Prostate gland (tissue), 2 donors: ENCODE measurements around the gene AP3B1. TPM values are rescaled to one million over a fixed set of nuclear protein-coding genes. Genes with fewer than 3 reads are reported as not detected.

ENCODE experiments used
- DNase-seq: peaks from one replicate; pipeline ENCODE4 v3.0.0-alpha.2; 2019; ENCODE audit warnings: low spot score
- H3K27ac ChIP-seq, 2 donors: fragments of 200-600 bp; sonication (generic); 2 replicates each; pipeline ENCODE4 v1.5.1; 2017 to 2019
- H3K27me3 ChIP-seq: fragments of 200-600 bp; sonication (generic); replicated peaks from 2 replicates; pipeline ENCODE4 v1.5.1; 2019; ENCODE audit not compliant: insufficient read depth
- H3K36me3 ChIP-seq, 2 donors: fragments of 200-600 bp; sonication (generic); 1 replicate in 1 of 2; 2 replicates in 1 of 2; pipeline versions ENCODE4 v1.5.1 to v1.8.1; 2017 to 2019
- H3K4me1 ChIP-seq: fragments of 200-600 bp; sonication (generic); replicated peaks from 2 replicates; pipeline ENCODE4 v1.5.1; 2019
- H3K4me3 ChIP-seq, 2 donors: fragments of 200-600 bp; sonication (generic); 2 replicates each; pipeline ENCODE4 v1.5.1; 2017 to 2019
- H3K9me3 ChIP-seq: fragments of 200-600 bp; sonication (generic); 2 replicates; pipeline ENCODE4 v1.5.1; 2017
- POLR2A ChIP-seq: fragments of 450-650 bp; IDR thresholded peaks from one replicate; pipeline ENCODE4 v1.6.1; 2016; ENCODE audit warnings: antibody characterized with exemption, mild to moderate bottlenecking
- POLR2AphosphoS5 ChIP-seq: sonication (generic); formaldehyde crosslinking; IDR thresholded peaks from one replicate; pipeline ENCODE4 v1.6.1; 2017; ENCODE audit warnings: antibody characterized with exemption
- WGBS: methylation state at CpG from one replicate; pipeline ENCODE4 v1.1.5; 2018; 5-methylcytosine and 5-hydroxymethylcytosine counted together
- intact Hi-C: fragments of 100-400 bp; cut with DNase I; formaldehyde crosslinking; loops from one replicate; pipeline ENCODE4 v1.14.2; 2022
- total RNA-seq, 2 donors: library from RNA; depleted of rRNA; stranded (reverse); fragments of >200 nt; gene quantifications; one replicate each; pipeline ENCODE4 v1.1.0, GENCODE V29; 2016
- TF ChIP-seq, protein P1 (sequence below), 4 experiments: fragments of 200-600 bp in 2 of 4; fragments of 450-650 bp in 2 of 4; sonication (generic) in 2 of 4; IDR thresholded peaks; 1 replicate in 3 of 4; 2 replicates in 1 of 4; pipeline ENCODE4 v1.5.1; 2016 to 2019; ENCODE audit warnings: antibody characterized with exemption in 4 of 4, mild to moderate bottlenecking in 2 of 4, moderate library complexity in 2 of 4

The AP3B1 gene
- total RNA-seq, 2 donors from 2014 or later, result 33.1 to 60.5 TPM

DNA sequence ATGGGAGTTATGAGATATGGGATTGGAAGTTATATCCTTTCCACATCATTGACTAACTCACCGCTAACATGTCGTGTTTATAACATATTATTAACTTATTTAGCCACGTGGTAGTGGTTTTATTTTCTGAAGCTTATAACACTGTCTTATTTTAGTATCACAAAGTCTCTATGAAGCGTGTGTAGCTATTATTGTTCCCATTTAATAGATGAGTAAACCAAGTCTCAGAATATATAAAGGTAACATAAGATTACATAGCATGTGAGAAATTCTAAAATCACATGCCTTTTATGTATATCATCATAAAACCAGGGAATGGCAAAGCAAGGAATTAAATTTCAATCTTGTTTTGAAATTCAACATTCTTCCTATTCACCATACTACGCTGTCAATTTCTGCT lies 15.3 kb downstream of the AP3B1 start:
- TF ChIP-seq, protein P1, sequence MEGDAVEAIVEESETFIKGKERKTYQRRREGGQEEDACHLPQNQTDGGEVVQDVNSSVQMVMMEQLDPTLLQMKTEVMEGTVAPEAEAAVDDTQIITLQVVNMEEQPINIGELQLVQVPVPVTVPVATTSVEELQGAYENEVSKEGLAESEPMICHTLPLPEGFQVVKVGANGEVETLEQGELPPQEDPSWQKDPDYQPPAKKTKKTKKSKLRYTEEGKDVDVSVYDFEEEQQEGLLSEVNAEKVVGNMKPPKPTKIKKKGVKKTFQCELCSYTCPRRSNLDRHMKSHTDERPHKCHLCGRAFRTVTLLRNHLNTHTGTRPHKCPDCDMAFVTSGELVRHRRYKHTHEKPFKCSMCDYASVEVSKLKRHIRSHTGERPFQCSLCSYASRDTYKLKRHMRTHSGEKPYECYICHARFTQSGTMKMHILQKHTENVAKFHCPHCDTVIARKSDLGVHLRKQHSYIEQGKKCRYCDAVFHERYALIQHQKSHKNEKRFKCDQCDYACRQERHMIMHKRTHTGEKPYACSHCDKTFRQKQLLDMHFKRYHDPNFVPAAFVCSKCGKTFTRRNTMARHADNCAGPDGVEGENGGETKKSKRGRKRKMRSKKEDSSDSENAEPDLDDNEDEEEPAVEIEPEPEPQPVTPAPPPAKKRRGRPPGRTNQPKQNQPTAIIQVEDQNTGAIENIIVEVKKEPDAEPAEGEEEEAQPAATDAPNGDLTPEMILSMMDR (IDR thresholded peaks at IDR 0.05), result no peak
- TF ChIP-seq POLR2A, result no peak
- TF ChIP-seq POLR2AphosphoS5, result no peak
- intact Hi-C loops, result no loop called here
- Histone ChIP-seq H3K9me3 (no peaks in the 10 kb centered on the region), H3K36me3 (no peaks in the 10 kb centered on the region), H3K4me1 (no peaks in the 10 kb centered on the region), H3K4me3 (no peak overlapping the region), H3K27ac (no peak overlapping the region), H3K27me3 (no peaks in the 10 kb centered on the region)
- DNase-seq, result no peak
- whole genome bisulfite sequencing, result 94% methylated on average over 5 of the region's 5 CpGs

DNA sequence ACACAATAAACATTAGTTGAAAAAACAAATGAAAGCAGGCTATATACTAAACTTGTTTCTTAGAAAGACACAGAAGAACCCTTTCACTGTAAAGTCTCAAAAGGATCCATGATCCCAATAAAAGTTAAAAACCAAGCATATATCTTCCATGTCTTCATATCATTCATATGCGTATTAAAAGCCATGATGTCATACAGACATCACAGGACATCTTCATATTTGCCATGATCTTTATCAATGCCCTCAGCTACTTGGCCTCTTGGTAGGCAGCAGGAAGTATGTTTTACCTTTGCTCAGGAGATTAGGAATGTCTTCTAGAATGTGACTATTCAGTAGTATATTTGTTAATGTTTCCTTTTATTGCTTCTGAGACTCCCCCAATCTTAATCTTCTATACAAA lies 16.8 kb downstream of the AP3B1 start:
- DNase-seq, result no peak
- Histone ChIP-seq H3K4me3 (no peak overlapping the region), H3K36me3 (no peaks in the 10 kb centered on the region), H3K27ac (no peak overlapping the region), H3K4me1 (no peaks in the 10 kb centered on the region), H3K9me3 (no peaks in the 10 kb centered on the region), H3K27me3 (no peaks in the 10 kb centered on the region)
- 100% methylated on average over 1 of the region's 1 CpG for WGBS
- intact Hi-C loops, result no loop called here
- no peak for TF ChIP-seq POLR2AphosphoS5
- TF ChIP-seq, protein P1 (IDR thresholded peaks at IDR 0.05), result no peak
- TF ChIP-seq POLR2A, result no peak

DNA sequence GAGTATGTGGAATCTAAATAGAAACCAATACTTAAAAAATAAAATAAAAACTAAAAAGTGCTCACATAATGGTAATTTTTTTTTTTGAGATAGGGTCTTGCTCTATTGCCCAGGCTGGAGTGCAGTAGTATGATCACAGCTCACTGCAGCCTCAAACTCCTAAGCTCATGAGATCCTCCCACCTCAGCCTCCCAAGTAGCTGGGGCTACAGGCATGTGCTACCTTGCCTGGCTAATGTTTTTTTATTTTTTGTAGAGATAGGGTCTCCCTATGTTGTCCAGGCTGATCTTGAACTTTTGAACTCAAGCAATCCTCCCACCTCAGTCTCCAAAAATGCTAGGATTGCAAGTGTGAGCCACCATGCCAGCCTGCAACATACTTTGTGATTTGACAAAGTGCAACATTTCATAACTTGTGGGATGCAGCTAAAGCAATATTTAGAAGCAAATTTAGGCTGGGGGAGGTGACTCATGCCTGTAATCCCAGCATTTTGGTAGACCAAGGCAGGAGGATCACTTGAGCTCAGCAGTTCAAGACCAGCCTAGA lies 18.4 kb downstream of the AP3B1 start:
- Histone ChIP-seq H3K36me3 (no peaks in the 10 kb centered on the region), H3K4me3 (no peak overlapping the region), H3K9me3 (no peaks in the 10 kb centered on the region), H3K27me3 (no peaks in the 10 kb centered on the region), H3K27ac (no peak overlapping the region), H3K4me1 (no peaks in the 10 kb centered on the region)
- intact Hi-C loops, result no loop called here
- TF ChIP-seq, protein P1 (IDR thresholded peaks at IDR 0.05), result no peak
- TF ChIP-seq POLR2A, result no peak
- TF ChIP-seq POLR2AphosphoS5, result no peak
- DNase-seq, result no peak

DNA sequence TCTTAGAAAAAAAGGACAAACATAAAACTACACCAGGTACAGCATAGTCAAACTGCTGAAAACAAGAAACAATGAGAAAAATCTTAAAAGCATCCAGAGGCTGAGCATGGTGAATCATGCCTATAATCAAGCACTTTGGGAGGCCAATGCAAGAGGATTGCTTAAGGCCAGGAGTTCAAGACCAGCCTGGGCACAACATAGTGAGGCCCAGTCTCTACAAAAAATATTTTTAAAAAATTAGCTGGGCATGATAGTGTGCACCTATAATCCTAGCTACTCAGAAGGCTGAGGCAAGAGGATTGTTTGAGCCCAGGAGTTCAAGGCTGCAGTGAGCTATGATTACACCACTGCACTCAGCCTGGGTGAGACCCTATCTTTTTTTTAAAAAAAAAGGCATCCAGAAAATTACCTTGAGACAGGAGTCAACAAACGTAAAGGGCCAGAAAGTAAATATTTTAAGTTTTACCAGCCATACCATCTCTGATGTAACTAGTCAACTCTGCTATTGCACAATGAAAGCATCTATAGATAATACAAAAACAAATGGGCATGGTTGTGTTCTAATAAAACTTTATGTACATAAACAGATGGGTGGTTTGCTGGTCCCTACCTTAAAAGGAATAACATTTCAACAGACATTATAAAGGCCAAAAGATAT lies 19.8 kb downstream of the AP3B1 start:
- Histone ChIP-seq H3K27ac (no peak overlapping the region), H3K27me3 (no peaks in the 10 kb centered on the region), H3K36me3 (no peaks in the 10 kb centered on the region), H3K4me1 (no peaks in the 10 kb centered on the region), H3K4me3 (no peak overlapping the region), H3K9me3 (no peaks in the 10 kb centered on the region)
- intact Hi-C loops, result no loop called here
- DNase-seq, result no peak
- no peak for TF ChIP-seq POLR2AphosphoS5
- no peak for TF ChIP-seq POLR2A
- TF ChIP-seq, protein P1 (IDR thresholded peaks at IDR 0.05), result no peak
- WGBS, result 100% methylated on average over 1 of the region's 1 CpG

DNA sequence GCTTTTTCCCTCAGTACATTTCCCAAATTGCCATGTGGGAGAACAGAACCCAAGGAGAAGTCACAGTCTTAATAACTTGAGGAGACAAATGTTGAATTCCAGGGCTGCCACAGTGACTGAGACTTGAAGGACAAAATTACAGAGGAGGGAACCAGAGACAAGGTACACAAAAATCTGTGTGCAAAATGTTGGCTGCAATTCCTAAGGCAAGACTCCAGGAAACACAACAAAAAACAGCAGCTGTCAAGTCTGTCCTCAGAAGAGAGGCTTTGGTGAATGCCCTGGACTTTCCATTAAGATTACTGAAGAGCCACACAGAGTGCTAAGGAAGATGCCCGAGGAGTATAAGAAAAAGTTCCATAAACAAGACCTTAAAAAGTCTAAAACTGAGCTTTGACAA lies 21.1 kb downstream of the AP3B1 start:
- H3K27ac ChIP-seq, result no peak overlapping the region
- TF ChIP-seq, protein P1 (IDR thresholded peaks at IDR 0.05), result no peak
- TF ChIP-seq POLR2A (no peak), POLR2AphosphoS5 (no peak)
- H3K27me3 ChIP-seq, result no peaks in the 10 kb centered on the region
- no peaks in the 10 kb centered on the region for H3K9me3 ChIP-seq
- DNase-seq, result no peak
- intact Hi-C loops, result no loop called here
- H3K4me1 ChIP-seq, result no peaks in the 10 kb centered on the region
- WGBS, result 43% methylated on average over 1 of the region's 1 CpG
- H3K36me3 ChIP-seq, result no peaks in the 10 kb centered on the region
- no peak overlapping the region for H3K4me3 ChIP-seq
